ENCODE results near the gene AKAP8L. TPM values are rescaled to one million over a fixed set of nuclear protein-coding genes. Genes with fewer than 3 reads are reported as not detected.

The AKAP8L gene
- total and polyA plus RNA-seq, 2 donors (not counting 1 experiment from before 2014, with no cell fraction given) = 18.0 to 87.0 TPM

- Histone ChIP-seq H3K9ac (ENCODE audit: insufficient read depth, low read length) (peak overlapping the region; percentile 93), H3K4me3 (replicated peaks in 1 of 4; ENCODE audit: control extremely low read depth in 1 of 4, insufficient read depth in 1 of 4, low read depth in 3 of 4, low read length in 4 of 4) (peak overlapping the region; percentile 87 to 95 (median 90)), H3K4me1 (ENCODE audit: control insufficient read depth, extremely low read depth, insufficient read depth, low read length) (peaks cover 8% of the 10 kb centered on the region), H3K4me2 (ENCODE audit: extremely low read depth, insufficient read depth, low read length) (peak overlapping the region; percentile 90), H3K36me3 (ENCODE audit: control insufficient read depth, insufficient read depth, low read length) (no peaks in the 10 kb centered on the region), H3K9me3 (ENCODE audit: control insufficient read depth, insufficient read depth, low read depth, low read length) (no peaks in the 10 kb centered on the region), H4K20me1 (ENCODE audit: control insufficient read depth, extremely low read depth, insufficient read depth, low read length) (peaks cover 2% of the 10 kb centered on the region), H3K79me2 (ENCODE audit: control insufficient read depth, insufficient read depth, low read length) (peaks cover 59% of the 10 kb centered on the region), H3K27ac (ENCODE audit: insufficient read depth, low read length) (peak overlapping the region; percentile 94), H2AFZ (ENCODE audit: low read length) (no peak overlapping the region), H3K27me3 (ENCODE audit: control insufficient read depth, insufficient read depth, low read length) (no peaks in the 10 kb centered on the region)
- DNase-seq (ENCODE audit: low read depth in 2 of 2) = peak; percentile 32 to 33
- TF ChIP-seq CTCF (conservative IDR thresholded peaks at IDR 0.05 in 1 of 2, IDR thresholded peaks at IDR 0.05 in 1 of 2; ENCODE audit: low read depth in 1 of 2, low read length in 2 of 2) (no peak), EZH2 (IDR thresholded peaks at IDR 0.05; ENCODE audit: low read length, missing control alignments) (no peak)
These were observed 87.1 kb downstream of the AKAP8L start for GRCh38 chr19:15331419-15332310.

DNA sequence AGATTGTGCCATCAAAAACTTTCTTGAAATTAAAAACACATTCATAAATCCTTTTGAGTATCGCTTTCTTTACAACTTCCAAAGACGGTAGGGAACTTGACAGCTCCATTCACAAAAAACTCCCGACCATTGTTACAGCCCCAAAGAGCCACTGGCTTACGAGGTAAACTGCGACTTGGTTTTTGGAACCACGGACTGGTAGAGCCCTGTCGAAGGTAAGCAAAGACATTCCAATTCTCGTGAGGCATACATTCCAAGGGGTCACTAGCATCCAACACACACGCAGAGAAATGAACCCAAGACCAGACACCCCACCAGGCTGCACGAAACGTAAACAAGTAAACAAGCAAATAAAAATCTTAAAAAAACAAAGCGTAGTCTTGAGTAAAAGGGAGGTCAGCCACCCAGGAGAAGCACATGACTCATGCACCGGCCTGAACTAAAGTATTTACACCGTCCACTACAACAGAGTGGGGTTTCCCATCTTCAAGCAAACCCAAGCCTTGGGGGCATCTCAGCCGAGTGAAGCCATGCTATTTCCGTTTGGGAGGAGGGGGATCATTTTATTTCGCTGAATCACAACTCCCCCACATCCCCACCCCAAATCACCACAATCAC lies 87.9 kb downstream of the AKAP8L start:
- H3K36me3 ChIP-seq (ENCODE audit: control insufficient read depth, insufficient read depth, low read length) = no peaks in the 10 kb centered on the region
- H3K27ac ChIP-seq (ENCODE audit: insufficient read depth, low read length) = peak overlapping the region; percentile 94
- H4K20me1 ChIP-seq (ENCODE audit: control insufficient read depth, extremely low read depth, insufficient read depth, low read length) = peaks cover 2% of the 10 kb centered on the region
- H3K4me1 ChIP-seq (ENCODE audit: control insufficient read depth, extremely low read depth, insufficient read depth, low read length) = peaks cover 13% of the 10 kb centered on the region
- peak overlapping the region; percentile 87 to 95 (median 90) for H3K4me3 ChIP-seq (replicated peaks in 1 of 4; ENCODE audit: control extremely low read depth in 1 of 4, insufficient read depth in 1 of 4, low read depth in 3 of 4, low read length in 4 of 4)
- H3K9ac ChIP-seq (ENCODE audit: insufficient read depth, low read length) = peak overlapping the region; percentile 93
- H2AFZ ChIP-seq (ENCODE audit: low read length) = no peak overlapping the region
- DNase-seq (ENCODE audit: low read depth in 2 of 2) = peak; percentile 52 to 86
- H3K27me3 ChIP-seq (ENCODE audit: control insufficient read depth, insufficient read depth, low read length) = no peaks in the 10 kb centered on the region
- no peaks in the 10 kb centered on the region for H3K9me3 ChIP-seq (ENCODE audit: control insufficient read depth, insufficient read depth, low read depth, low read length)
- H3K79me2 ChIP-seq (ENCODE audit: control insufficient read depth, insufficient read depth, low read length) = peaks cover 67% of the 10 kb centered on the region
- H3K4me2 ChIP-seq (ENCODE audit: extremely low read depth, insufficient read depth, low read length) = peak overlapping the region; percentile 90
- TF ChIP-seq CTCF (conservative IDR thresholded peaks at IDR 0.05 in 1 of 2, IDR thresholded peaks at IDR 0.05 in 1 of 2; ENCODE audit: low read depth in 1 of 2, low read length in 2 of 2) (no peak), EZH2 (IDR thresholded peaks at IDR 0.05; ENCODE audit: low read length, missing control alignments) (no peak)

Other genes with a start within 250 kb of the AKAP8L start
- 18.2 and 26.4 TPM in 2 replicates for gene NOTCH3, start 218.0 kb downstream of the AKAP8L start, total RNA-seq
- 3.9 and 42.6 TPM in 2 replicates for gene NOTCH3, start 218.0 kb downstream of the AKAP8L start, polyA plus RNA-seq
- under 0.01 TPM in 2 replicates for gene EPHX3, start 186.5 kb downstream of the AKAP8L start, total RNA-seq
- 0.05 and 0.07 TPM in 2 replicates for gene EPHX3, start 186.5 kb downstream of the AKAP8L start, polyA plus RNA-seq
- gene BRD4, start 86.4 kb downstream of the AKAP8L start, total RNA-seq = 9.8 and 20.1 TPM in 2 replicates
- gene BRD4, start 86.4 kb downstream of the AKAP8L start, polyA plus RNA-seq = 9.9 and 13.3 TPM in 2 replicates
- gene AKAP8, start 39.2 kb downstream of the AKAP8L start, total RNA-seq = 9.8 and 9.9 TPM in 2 replicates
- gene AKAP8, start 39.2 kb downstream of the AKAP8L start, polyA plus RNA-seq = 13.0 and 14.4 TPM in 2 replicates
- gene WIZ, start 31.0 kb upstream of the AKAP8L start, total RNA-seq = 5.6 and 9.7 TPM in 2 replicates
- 7.5 and 9.5 TPM in 2 replicates for gene WIZ, start 31.0 kb upstream of the AKAP8L start, polyA plus RNA-seq
- gene RASAL3, start 45.6 kb upstream of the AKAP8L start, total RNA-seq = under 0.01 TPM in 1 of 2 replicates, not detected in the other
- 0.01 TPM in 1 of 2 replicates, not detected in the other for gene RASAL3, start 45.6 kb upstream of the AKAP8L start, polyA plus RNA-seq
- gene PGLYRP2, start 60.5 kb upstream of the AKAP8L start, total RNA-seq = not detected in 2 replicates
- not detected in 2 replicates for gene PGLYRP2, start 60.5 kb upstream of the AKAP8L start, polyA plus RNA-seq
- gene CYP4F22, start 89.5 kb upstream of the AKAP8L start, total RNA-seq = not detected in 2 replicates
- gene CYP4F22, start 89.5 kb upstream of the AKAP8L start, polyA plus RNA-seq = not detected in 2 replicates
- gene CYP4F8, start 196.2 kb upstream of the AKAP8L start, total RNA-seq = not detected in 2 replicates
- not detected in 2 replicates for gene CYP4F8, start 196.2 kb upstream of the AKAP8L start, polyA plus RNA-seq
- not detected in 2 replicates for gene CYP4F3, start 221.9 kb upstream of the AKAP8L start, total RNA-seq
- gene CYP4F3, start 221.9 kb upstream of the AKAP8L start, polyA plus RNA-seq = not detected in 2 replicates

Data from fibroblast of lung (primary cell).